ENCODE results near the gene KSR2. TPM values are rescaled to one million over a fixed set of nuclear protein-coding genes. Genes with fewer than 3 reads are reported as not detected.

The KSR2 gene
- total RNA-seq, 4 donors from 2014 or later: 0.32 to 7.0 (median 0.60) TPM

- Histone ChIP-seq H3K4me1 (no peaks in the 10 kb centered on the region), H3K27me3 (no peaks in the 10 kb centered on the region), H3K9me3 (no peaks in the 10 kb centered on the region), H3K27ac (peak overlapping the region in 1 of 4 donors; percentile 0), H3K36me3 (no peaks in the 10 kb centered on the region), H3K4me3 (no peak overlapping the region)
- in situ Hi-C loops (cut with MboI; ENCODE audit: low pct_ligation_motif_present in 1 of 4, low pct_unique_long_range_greater_than_20kb in 1 of 4, low sequenced_read_pairs in 3 of 4): no loop called here
- TF ChIP-seq EP300 (IDR thresholded peaks at IDR 0.05; ENCODE audit: low read depth): no peak
- no peak for TF ChIP-seq POLR2AphosphoS5 (IDR thresholded peaks at IDR 0.05)
- TF ChIP-seq POLR2A (IDR thresholded peaks at IDR 0.05): no peak
- TF ChIP-seq CTCF (IDR thresholded peaks at IDR 0.05): no peak
- WGBS, 2 donors (ENCODE audit: low coverage in 1 of 2): 63% methylated on average over 6 of the region's 6 CpGs; no CpG with 5 or more reads in 1 of the 2 donors
- peak; percentile 36 for DNase-seq
- intact Hi-C loops (cut with DNase I; ENCODE audit: low total_unique reads): no loop called here
These were observed 521.0 kb downstream of the KSR2 start for GRCh38 chr12:117447665-117448366.

DNA sequence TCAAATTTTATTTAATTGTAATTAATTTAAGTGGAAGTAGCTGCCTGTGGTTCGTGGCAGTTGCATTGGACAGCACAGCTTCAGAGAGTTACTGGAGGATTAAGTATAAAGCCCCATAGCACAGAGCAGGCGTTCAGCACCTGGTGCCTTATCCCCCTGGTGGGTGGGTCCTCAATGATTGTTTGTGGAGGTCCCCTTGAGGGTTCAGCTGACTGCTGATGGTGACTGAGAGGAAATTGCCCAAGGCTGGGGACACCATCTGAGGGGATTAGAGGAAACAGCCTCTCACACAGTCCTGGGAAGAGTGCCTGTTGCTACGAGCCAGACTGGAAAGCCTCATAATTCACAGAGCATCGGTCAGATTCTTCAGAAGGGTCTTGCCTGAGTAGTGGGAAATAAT lies 524.0 kb downstream of the KSR2 start:
- H3K27me3 ChIP-seq: no peaks in the 10 kb centered on the region
- no peaks in the 10 kb centered on the region for H3K4me1 ChIP-seq
- H3K9me3 ChIP-seq: no peaks in the 10 kb centered on the region
- DNase-seq: no peak
- H3K27ac ChIP-seq: no peak overlapping the region
- H3K4me3 ChIP-seq: no peak overlapping the region
- in situ Hi-C loops (cut with MboI; ENCODE audit: low pct_ligation_motif_present in 1 of 4, low pct_unique_long_range_greater_than_20kb in 1 of 4, low sequenced_read_pairs in 3 of 4): no loop called here
- H3K36me3 ChIP-seq: no peaks in the 10 kb centered on the region
- intact Hi-C loops (cut with DNase I; ENCODE audit: low total_unique reads): no loop called here
- WGBS, 2 donors (ENCODE audit: low coverage in 1 of 2): 40 to 48% methylated on average over 1 to 4 of the region's 4 CpGs
- no peak for TF ChIP-seq CTCF (IDR thresholded peaks at IDR 0.05)

- no peaks in the 10 kb centered on the region for H3K27me3 ChIP-seq
- whole genome bisulfite sequencing, 2 donors (ENCODE audit: low coverage in 1 of 2): 62% methylated on average over 2 of the region's 4 CpGs; no CpG with 5 or more reads in 1 of the 2 donors
- no peak for DNase-seq
- intact Hi-C loops (cut with DNase I; ENCODE audit: low total_unique reads): no loop called here
- no peak overlapping the region for H3K27ac ChIP-seq
- no peaks in the 10 kb centered on the region for H3K36me3 ChIP-seq
- H3K4me3 ChIP-seq: no peak overlapping the region
- H3K4me1 ChIP-seq: no peaks in the 10 kb centered on the region
- no peaks in the 10 kb centered on the region for H3K9me3 ChIP-seq
- in situ Hi-C loops (cut with MboI; ENCODE audit: low pct_ligation_motif_present in 1 of 4, low pct_unique_long_range_greater_than_20kb in 1 of 4, low sequenced_read_pairs in 3 of 4): no loop called here
- TF ChIP-seq POLR2AphosphoS5 (IDR thresholded peaks at IDR 0.05): no peak
- TF ChIP-seq CTCF (IDR thresholded peaks at IDR 0.05): no peak
- no peak for TF ChIP-seq EP300 (IDR thresholded peaks at IDR 0.05; ENCODE audit: low read depth)
- no peak for TF ChIP-seq POLR2A (IDR thresholded peaks at IDR 0.05)
These were observed 527.0 kb downstream of the KSR2 start for GRCh38 chr12:117441751-117442150.

DNA sequence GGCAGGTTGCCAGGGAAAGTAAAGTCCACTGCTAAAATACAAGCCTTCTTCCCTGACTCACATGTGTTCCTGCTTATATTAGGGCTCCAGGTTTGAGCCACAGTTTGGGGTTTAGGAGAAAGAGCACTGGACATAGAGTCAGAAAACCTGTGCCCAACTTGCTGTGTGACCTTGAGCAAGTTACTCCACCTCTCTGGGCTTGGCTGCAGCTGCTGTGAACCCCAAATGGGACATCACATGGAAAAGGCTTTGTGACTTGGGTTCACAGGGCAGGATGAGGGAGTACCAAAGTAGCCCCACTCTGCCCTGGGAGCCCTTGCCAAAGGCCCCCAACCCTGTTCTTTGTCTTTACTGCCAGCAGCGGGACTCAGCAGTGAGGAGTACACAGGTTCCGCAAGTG lies 528.4 kb downstream of the KSR2 start:
- WGBS, 2 donors (ENCODE audit: low coverage in 1 of 2): 87% methylated on average over 2 of the region's 2 CpGs; no CpG with 5 or more reads in 1 of the 2 donors
- no peak overlapping the region for H3K27ac ChIP-seq
- TF ChIP-seq POLR2AphosphoS5 (IDR thresholded peaks at IDR 0.05): no peak
- no peak for TF ChIP-seq POLR2A (IDR thresholded peaks at IDR 0.05)
- TF ChIP-seq CTCF (IDR thresholded peaks at IDR 0.05): no peak
- TF ChIP-seq EP300 (IDR thresholded peaks at IDR 0.05; ENCODE audit: low read depth): no peak
- H3K27me3 ChIP-seq: no peaks in the 10 kb centered on the region
- no peaks in the 10 kb centered on the region for H3K36me3 ChIP-seq
- H3K9me3 ChIP-seq: no peaks in the 10 kb centered on the region
- intact Hi-C loops (cut with DNase I; ENCODE audit: low total_unique reads): no loop called here
- in situ Hi-C loops (cut with MboI; ENCODE audit: low pct_ligation_motif_present in 1 of 4, low pct_unique_long_range_greater_than_20kb in 1 of 4, low sequenced_read_pairs in 3 of 4): no loop called here
- DNase-seq: no peak
- no peak overlapping the region for H3K4me3 ChIP-seq
- H3K4me1 ChIP-seq: no peaks in the 10 kb centered on the region
